Measurements from ENCODE around the gene SUN5. TPM values are rescaled to one million over a fixed set of nuclear protein-coding genes. Genes with fewer than 3 reads are reported as not detected.

The SUN5 gene
- total and polyA plus RNA-seq, 2 donors (not counting 3 experiments of a cell fraction or from before 2014, with no cell fraction given) = not detected

DNA sequence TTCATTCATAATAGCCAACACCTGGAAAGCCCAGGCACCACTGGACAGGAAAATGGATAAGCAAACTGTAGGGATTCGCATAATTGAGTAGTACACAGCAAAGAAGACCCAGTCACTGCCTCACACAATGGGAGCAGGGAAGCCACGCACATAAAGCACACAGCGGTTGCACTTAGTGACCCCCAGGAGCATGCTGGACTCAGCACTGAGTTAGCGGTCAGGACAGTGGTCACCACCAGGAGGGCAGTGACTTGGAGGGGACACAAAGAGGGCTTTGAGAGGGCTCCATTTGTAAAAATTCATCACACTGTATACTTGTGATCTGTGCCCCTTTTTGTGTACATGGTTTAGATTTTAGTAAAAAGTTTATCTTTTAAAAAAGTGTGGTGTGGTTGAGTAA, 47.1 kb upstream of the SUN5 start:
- H3K36me3 ChIP-seq (ENCODE audit: control insufficient read depth in 2 of 2, extremely low read depth in 1 of 2, insufficient read depth in 2 of 2, low read length in 2 of 2) = no peaks in the 10 kb centered on the region
- BruUV-seq (replicated peaks) = no TSS peak
- H2AFZ ChIP-seq (ENCODE audit: low read depth, low read length) = no peak overlapping the region
- H3K9ac ChIP-seq (replicated peaks; ENCODE audit: extremely low read depth, insufficient read depth, low read length) = no peak overlapping the region
- no peaks in the 10 kb centered on the region for H3K9me1 ChIP-seq (replicated peaks; ENCODE audit: control insufficient read depth, extremely low read depth, insufficient read depth, low read length)
- dilution Hi-C loops (cut with MboI; ENCODE audit: extremely low pct_ligation_motif_present, low sequenced_read_pairs) = no loop called here
- H3K79me2 ChIP-seq (ENCODE audit: control insufficient read depth, insufficient read depth, low read length) = no peaks in the 10 kb centered on the region
- no peaks in the 10 kb centered on the region for H3K9me3 ChIP-seq (replicated peaks; ENCODE audit: control insufficient read depth, insufficient read depth, low read length)
- H3K4me3 ChIP-seq (replicated peaks in 1 of 3; ENCODE audit: insufficient read depth in 1 of 3, low read depth in 1 of 3, low read length in 3 of 3) = no peak overlapping the region
- no peak overlapping the region for H3K27ac ChIP-seq (ENCODE audit: insufficient read depth, low read depth, low read length)
- intact Hi-C loops (cut with micrococcal nuclease) = no loop called here
- FAIRE-seq = no peak
- DNase-seq (ENCODE audit: low read depth, low spot score) = no peak
- no peaks in the 10 kb centered on the region for H4K20me1 ChIP-seq (replicated peaks; ENCODE audit: control insufficient read depth, extremely low read depth, insufficient read depth, low read length)
- CTCF ChIA-PET = interaction anchor here (1.7 kb wide), 1 partner anchor 9 kb away, joined by 3 read pairs; no protein-coding TSS in a partner anchor
- TF ChIP-seq GATA2 (IDR thresholded peaks at IDR 0.05; ENCODE audit: insufficient read depth, insufficient read length, low read depth, low read length) (no peak), POLR2AphosphoS5 (IDR thresholded peaks at IDR 0.05; ENCODE audit: insufficient read depth, low read depth, low read length) (no peak), JUN (IDR thresholded peaks at IDR 0.05; ENCODE audit: borderline replicate concordance, insufficient read depth, insufficient read length, low read depth) (no peak), EZH2 (IDR thresholded peaks at IDR 0.05; ENCODE audit: borderline replicate concordance, low read depth, low read length, severe bottlenecking) (no peak), POLR2A (IDR thresholded peaks at IDR 0.05; ENCODE audit: low read depth, low read length) (no peak), MYC (IDR thresholded peaks at IDR 0.05; ENCODE audit: low read depth, low read length) (no peak), FOS (IDR thresholded peaks at IDR 0.05; ENCODE audit: borderline replicate concordance, insufficient read depth, low read length) (no peak)
- TF ChIP-seq, protein P1, sequence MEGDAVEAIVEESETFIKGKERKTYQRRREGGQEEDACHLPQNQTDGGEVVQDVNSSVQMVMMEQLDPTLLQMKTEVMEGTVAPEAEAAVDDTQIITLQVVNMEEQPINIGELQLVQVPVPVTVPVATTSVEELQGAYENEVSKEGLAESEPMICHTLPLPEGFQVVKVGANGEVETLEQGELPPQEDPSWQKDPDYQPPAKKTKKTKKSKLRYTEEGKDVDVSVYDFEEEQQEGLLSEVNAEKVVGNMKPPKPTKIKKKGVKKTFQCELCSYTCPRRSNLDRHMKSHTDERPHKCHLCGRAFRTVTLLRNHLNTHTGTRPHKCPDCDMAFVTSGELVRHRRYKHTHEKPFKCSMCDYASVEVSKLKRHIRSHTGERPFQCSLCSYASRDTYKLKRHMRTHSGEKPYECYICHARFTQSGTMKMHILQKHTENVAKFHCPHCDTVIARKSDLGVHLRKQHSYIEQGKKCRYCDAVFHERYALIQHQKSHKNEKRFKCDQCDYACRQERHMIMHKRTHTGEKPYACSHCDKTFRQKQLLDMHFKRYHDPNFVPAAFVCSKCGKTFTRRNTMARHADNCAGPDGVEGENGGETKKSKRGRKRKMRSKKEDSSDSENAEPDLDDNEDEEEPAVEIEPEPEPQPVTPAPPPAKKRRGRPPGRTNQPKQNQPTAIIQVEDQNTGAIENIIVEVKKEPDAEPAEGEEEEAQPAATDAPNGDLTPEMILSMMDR (IDR thresholded peaks at IDR 0.05; ENCODE audit: extremely low read depth in 1 of 2, insufficient read depth in 1 of 2, low read depth in 1 of 2, low read length in 2 of 2) = no peak
- TF ChIP-seq, protein P2, sequence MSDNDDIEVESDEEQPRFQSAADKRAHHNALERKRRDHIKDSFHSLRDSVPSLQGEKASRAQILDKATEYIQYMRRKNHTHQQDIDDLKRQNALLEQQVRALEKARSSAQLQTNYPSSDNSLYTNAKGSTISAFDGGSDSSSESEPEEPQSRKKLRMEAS (IDR thresholded peaks at IDR 0.05; ENCODE audit: insufficient read depth, insufficient read length) = no peak
- POLR2A ChIA-PET = no interaction called here
- H3K4me2 ChIP-seq (ENCODE audit: insufficient read depth, low read length) = no peak overlapping the region
- H3K4me1 ChIP-seq (ENCODE audit: control insufficient read depth, extremely low read depth, insufficient read depth, low read length) = no peaks in the 10 kb centered on the region
- no peaks in the 10 kb centered on the region for H3K27me3 ChIP-seq (ENCODE audit: control insufficient read depth in 2 of 2, insufficient read depth in 2 of 2, low read length in 2 of 2)
